Skeletal muscle tissue (tissue), 4 donors: ENCODE data around the gene ATP6V1G3. TPM values are rescaled to one million over a fixed set of nuclear protein-coding genes. Genes with fewer than 3 reads are reported as not detected.
"Not testable (repeated sequence)": the region's sequence is repeated elsewhere in the genome, so short reads cannot be mapped to it uniquely, and the experiment has no call there.

Experiments
- H3K27ac ChIP-seq: one replicate; pipeline ENCODE4 v1.7.0; 2013; ENCODE audit warnings: mild to moderate bottlenecking, low read depth, low read length, inconsistent platforms
- H3K27me3 ChIP-seq, 3 donors: one replicate each; pipeline ENCODE4 v1.7.0; 2013; ENCODE audit warnings: low read length in 3 of 3; ENCODE audit not compliant: control insufficient read depth in 3 of 3, insufficient read depth in 3 of 3
- H3K36me3 ChIP-seq, 3 donors: one replicate each; pipeline ENCODE4 v1.7.0; 2013; ENCODE audit warnings: low read length in 3 of 3; ENCODE audit not compliant: control insufficient read depth in 3 of 3, insufficient read depth in 3 of 3
- H3K4me1 ChIP-seq, 3 donors: one replicate each; pipeline ENCODE4 v1.7.0; 2013; ENCODE audit warnings: low read length in 3 of 3, mild to moderate bottlenecking in 3 of 3; ENCODE audit not compliant: control insufficient read depth in 3 of 3, insufficient read depth in 3 of 3
- H3K4me3 ChIP-seq, 3 donors: one replicate each; pipeline ENCODE4 v1.7.0; 2013; ENCODE audit warnings: low read length in 3 of 3
- H3K9ac ChIP-seq, 3 donors: one replicate each; pipeline ENCODE4 v1.7.0; 2013; ENCODE audit warnings: low read length in 3 of 3, mild to moderate bottlenecking in 3 of 3, moderate library complexity in 2 of 3, low read depth in 1 of 3
- H3K9me3 ChIP-seq, 3 donors: one replicate each; pipeline ENCODE4 v1.7.0; 2013; ENCODE audit warnings: low read length in 3 of 3; ENCODE audit not compliant: control insufficient read depth in 3 of 3
- total RNA-seq: library from RNA; depleted of rRNA; stranded (reverse); fragments of >200 nt; gene quantifications from one replicate; pipeline ENCODE4 v1.2.3, GENCODE V29; 2014
- donor health status: Osteomylitis.

Gene ATP6V1G3
- total RNA-seq, 1 donor from 2014 or later = not detected

GRCh38 chr1:198528364-198528763 is 12.1 kb downstream of the ATP6V1G3 start:
- H3K9me3 ChIP-seq = no peaks in the 10 kb centered on the region
- H3K4me3 ChIP-seq = no peak overlapping the region
- H3K9ac ChIP-seq = no peak overlapping the region
- H3K27ac ChIP-seq = no peak overlapping the region
- H3K4me1 ChIP-seq = no peaks in the 10 kb centered on the region
- H3K36me3 ChIP-seq = no peaks in the 10 kb centered on the region
- H3K27me3 ChIP-seq = no peaks in the 10 kb centered on the region

- no peaks in the 10 kb centered on the region for H3K4me1 ChIP-seq
Observed at GRCh38 chr1:198524556-198524955, 15.9 kb downstream of the ATP6V1G3 start.

GRCh38 chr1:198524127-198524526 is 16.4 kb downstream of the ATP6V1G3 start:
- not testable (repeated sequence) for H3K36me3 ChIP-seq, H3K9ac ChIP-seq, H3K27me3 ChIP-seq, H3K27ac ChIP-seq, H3K4me3 ChIP-seq, H3K4me1 ChIP-seq, H3K9me3 ChIP-seq

More at GRCh38 chr1:198524556-198524955, 15.9 kb downstream of the ATP6V1G3 start:
- no peaks in the 10 kb centered on the region for H3K9me3 ChIP-seq
- no peaks in the 10 kb centered on the region for H3K27me3 ChIP-seq
- no peaks in the 10 kb centered on the region for H3K36me3 ChIP-seq
- H3K27ac ChIP-seq = no peak overlapping the region
- H3K9ac ChIP-seq = no peak overlapping the region
- no peak overlapping the region for H3K4me3 ChIP-seq

DNA sequence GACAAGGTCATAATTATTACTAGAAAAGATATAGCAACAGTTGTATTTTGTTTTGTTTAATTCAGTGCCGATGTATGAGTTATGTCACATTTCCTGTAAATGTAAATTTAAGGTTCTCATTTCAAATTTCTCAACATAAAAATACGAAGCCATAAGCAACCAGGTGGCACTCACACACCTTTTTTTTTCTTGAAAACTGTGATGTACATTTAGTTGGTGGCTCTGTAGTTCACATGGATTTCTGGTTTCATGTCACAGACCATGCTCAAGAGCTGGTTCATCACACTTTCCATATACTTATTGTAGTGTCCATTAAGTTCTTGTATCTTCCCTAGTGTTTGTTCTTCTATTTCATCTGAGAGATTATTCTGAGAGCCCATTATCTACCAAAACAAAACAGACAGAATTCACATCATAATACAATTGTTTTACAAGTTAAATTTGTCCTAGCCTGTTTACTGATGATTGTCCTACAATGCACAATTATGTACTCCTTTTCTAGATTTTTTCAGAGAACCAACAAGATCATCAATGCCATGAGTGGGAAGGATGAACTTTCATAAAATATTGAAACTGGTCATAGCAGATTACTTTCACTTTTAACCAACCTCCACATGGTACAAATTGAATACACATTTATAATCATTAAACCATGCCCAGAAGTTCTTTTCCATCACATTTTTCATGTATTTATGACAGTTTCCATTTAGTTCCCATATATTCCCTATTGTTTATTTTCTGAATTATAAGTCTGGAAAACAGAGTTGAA is 17.1 kb downstream of the ATP6V1G3 start:
- H3K4me3 ChIP-seq = no peak overlapping the region
- H3K27ac ChIP-seq = no peak overlapping the region

DNA sequence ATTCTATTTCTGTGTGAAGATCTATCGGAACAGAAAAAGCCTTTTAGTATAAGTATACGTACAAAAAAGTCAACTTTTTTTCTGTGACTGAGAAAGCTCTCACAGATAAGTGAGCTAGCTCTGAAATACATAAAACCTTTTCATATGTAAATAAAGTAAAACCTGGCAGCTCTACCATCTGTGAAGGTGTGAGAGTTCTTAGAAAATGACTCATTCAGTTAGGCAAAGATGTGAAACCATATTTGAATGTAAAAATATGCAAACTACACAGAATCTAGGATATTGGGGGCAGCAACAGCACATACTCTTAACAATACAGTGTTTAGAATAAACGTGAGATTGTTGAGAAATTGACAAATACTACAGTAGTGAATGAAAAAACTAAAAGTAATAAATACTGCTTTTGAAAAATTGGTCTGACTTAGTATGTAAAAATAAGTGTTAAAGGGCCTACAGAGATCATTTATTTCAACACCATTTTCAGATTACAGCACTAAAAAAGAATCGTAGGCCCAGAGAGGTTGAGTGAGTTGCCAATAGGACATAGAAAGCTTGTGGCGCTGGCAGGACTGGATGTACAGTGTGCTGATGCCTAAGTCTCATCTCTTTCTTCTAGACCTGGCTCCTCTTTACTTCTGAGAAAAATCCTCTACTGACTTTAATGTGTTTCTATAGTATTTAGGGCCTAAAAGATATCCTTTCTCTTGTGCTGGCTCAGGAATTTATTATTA is 19.8 kb downstream of the ATP6V1G3 start:
- H3K27me3 ChIP-seq = no peaks in the 10 kb centered on the region
- H3K27ac ChIP-seq = no peak overlapping the region
- no peak overlapping the region for H3K9ac ChIP-seq
- H3K36me3 ChIP-seq = no peaks in the 10 kb centered on the region
- H3K4me1 ChIP-seq = no peaks in the 10 kb centered on the region
- H3K4me3 ChIP-seq = no peak overlapping the region
- H3K9me3 ChIP-seq = no peaks in the 10 kb centered on the region

More for the DNA sequence above, 17.1 kb downstream of the ATP6V1G3 start:
- no peak overlapping the region for H3K9ac ChIP-seq
- no peaks in the 10 kb centered on the region for H3K4me1 ChIP-seq
- H3K36me3 ChIP-seq = no peaks in the 10 kb centered on the region
- H3K9me3 ChIP-seq = no peaks in the 10 kb centered on the region
- no peaks in the 10 kb centered on the region for H3K27me3 ChIP-seq

- no peaks in the 10 kb centered on the region for H3K27me3 ChIP-seq
- no peaks in the 10 kb centered on the region for H3K36me3 ChIP-seq
- H3K4me3 ChIP-seq = no peak overlapping the region
- no peak overlapping the region for H3K9ac ChIP-seq
- no peak overlapping the region for H3K27ac ChIP-seq
- H3K9me3 ChIP-seq = no peaks in the 10 kb centered on the region
- H3K4me1 ChIP-seq = no peaks in the 10 kb centered on the region
Observed at GRCh38 chr1:198519639-198520501, 20.6 kb downstream of the ATP6V1G3 start.

DNA sequence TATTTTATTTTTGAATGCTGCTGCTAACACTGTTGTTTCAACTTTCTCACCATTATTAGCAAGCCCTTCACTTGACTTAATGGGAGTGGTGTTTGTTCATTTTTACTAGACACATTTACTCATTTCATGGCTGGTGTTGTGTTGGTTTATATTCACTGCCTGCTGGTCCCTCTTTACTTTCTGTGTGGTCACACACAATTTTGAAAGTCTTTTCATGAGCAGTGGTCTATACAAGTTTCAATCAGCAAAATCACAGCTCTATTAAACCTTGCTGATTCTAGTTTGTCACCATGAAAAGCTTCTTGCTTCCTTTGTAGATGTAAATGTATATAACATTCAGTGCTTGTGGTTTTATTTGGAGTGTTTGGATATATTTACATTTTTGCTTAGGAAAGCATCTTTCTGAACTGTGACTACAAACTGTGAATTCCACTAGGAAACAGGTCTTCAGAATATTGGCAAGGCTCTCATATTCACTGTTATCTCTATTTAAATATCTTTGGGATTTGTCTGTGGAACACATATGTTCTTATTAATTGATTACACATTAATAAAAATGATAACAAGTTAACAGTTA is 22.8 kb downstream of the ATP6V1G3 start:
- H3K36me3 ChIP-seq = no peaks in the 10 kb centered on the region
- H3K27ac ChIP-seq = no peak overlapping the region
- no peaks in the 10 kb centered on the region for H3K4me1 ChIP-seq
- H3K9me3 ChIP-seq = no peaks in the 10 kb centered on the region
- H3K9ac ChIP-seq = no peak overlapping the region
- H3K4me3 ChIP-seq = no peak overlapping the region
- no peaks in the 10 kb centered on the region for H3K27me3 ChIP-seq

DNA sequence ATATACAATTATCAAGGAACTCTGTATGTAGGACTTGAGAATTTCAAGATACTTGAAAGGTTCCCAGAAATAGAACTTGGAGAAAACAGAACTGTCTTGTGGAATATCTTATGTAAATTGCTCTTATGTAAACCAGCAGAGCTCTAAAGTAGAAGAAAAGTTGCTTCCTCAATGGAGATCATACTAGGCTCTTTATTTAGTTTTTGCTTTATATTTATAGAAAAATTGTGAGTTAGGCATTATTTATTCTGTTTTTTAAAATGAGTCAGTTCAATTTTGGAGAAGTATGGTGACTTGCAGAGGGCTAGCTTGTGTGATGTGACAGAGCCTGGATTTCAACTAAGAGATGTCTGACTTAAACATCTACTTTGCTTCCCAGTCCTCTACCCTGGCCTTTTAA is 40.4 kb downstream of the ATP6V1G3 start:
- Histone ChIP-seq H3K4me3 (no peak overlapping the region), H3K4me1 (no peaks in the 10 kb centered on the region), H3K36me3 (no peaks in the 10 kb centered on the region), H3K27ac (no peak overlapping the region), H3K9me3 (peaks cover 0 to 3% (median 0%) of the 10 kb centered on the region in 3 donors), H3K9ac (no peak overlapping the region), H3K27me3 (no peaks in the 10 kb centered on the region)

DNA sequence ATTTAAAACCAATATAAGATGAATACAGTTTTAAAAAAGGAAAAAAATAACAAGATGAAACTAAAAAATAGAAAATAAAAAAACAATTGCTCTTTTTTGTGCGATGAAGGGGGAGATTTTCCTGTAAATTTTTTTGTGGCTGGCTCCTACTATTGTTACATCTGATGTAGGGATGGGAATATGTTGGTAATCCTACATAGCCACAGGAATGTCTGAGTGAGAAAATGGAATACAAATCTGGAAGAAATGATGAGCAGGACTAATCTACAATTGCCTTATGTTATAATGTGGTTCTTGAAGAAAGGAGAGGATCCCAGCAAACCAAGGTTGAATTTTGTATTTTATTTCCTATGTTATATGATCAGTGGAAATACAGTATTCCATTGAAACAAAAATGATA is 40.9 kb downstream of the ATP6V1G3 start:
- Histone ChIP-seq H3K36me3 (no peaks in the 10 kb centered on the region), H3K4me1 (no peaks in the 10 kb centered on the region), H3K9me3 (peaks cover 0 to 3% (median 0%) of the 10 kb centered on the region in 3 donors), H3K4me3 (no peak overlapping the region), H3K27me3 (no peaks in the 10 kb centered on the region), H3K27ac (no peak overlapping the region), H3K9ac (no peak overlapping the region)
